Measurements from ENCODE around the gene RAB22A. TPM values are rescaled to one million over a fixed set of nuclear protein-coding genes. Genes with fewer than 3 reads are reported as not detected.

RAB22A gene
- total and polyA plus RNA-seq, 2 of the 4 experiments (the other 2 are of a cell fraction): 8.2 to 8.4 TPM

DNA sequence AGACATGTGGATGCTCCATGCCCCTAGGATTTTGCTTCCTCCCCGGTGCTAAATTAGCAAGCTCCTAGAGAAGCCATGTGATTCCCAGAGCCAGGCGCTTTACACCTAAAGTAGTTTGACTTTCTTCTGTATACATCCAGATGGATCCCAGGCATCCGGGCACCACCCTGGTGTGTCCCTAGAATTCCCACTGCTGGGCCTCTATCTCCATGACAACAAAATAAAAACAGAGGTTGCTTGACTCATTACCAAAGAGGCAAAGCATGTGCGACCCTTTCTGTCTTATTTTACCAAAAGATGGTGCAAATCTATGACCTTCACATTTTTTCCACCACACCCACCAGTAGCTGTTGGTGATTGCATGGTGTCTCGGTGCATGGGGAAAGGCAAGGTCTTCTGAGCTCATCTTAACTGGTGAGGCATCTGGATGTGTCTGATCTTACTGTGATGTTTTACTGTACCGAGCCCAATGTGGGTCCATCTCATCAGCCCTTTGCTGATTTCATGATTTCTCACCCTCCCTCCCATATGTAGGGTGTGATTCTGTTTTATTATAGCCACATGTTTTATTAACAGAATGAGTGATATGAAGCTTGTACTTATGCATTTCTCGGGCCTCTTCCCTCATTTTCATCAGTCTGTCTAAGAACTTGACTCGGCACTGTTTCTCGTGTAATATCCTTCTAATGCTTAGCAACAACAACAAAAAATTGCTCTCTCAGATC lies 52.1 kb downstream of the RAB22A start:
- H3K79me1 ChIP-seq (ENCODE audit: low read depth in 1 of 2, low read length in 2 of 2): peaks cover 3 to 8% of the 10 kb centered on the region in 2 experiments; a peak in 3 of 4 replicates
- H3K4me2 ChIP-seq (ENCODE audit: low read depth, low read length): no peak overlapping the region
- H3K27me3 ChIP-seq (ENCODE audit: control insufficient read depth, insufficient read depth, low read length): no peaks in the 10 kb centered on the region
- no peak overlapping the region for H2AK5ac ChIP-seq (ENCODE audit: low read depth, low read length)
- peak; percentile 51 for DNase-seq
- TF ChIP-seq BHLHE40 (IDR thresholded peaks at IDR 0.05; ENCODE audit: low read depth, low read length) (peak; percentile 81), CEBPB (IDR thresholded peaks at IDR 0.05; ENCODE audit: low read depth, low read length) (peak; percentile 61), NFE2L2 (IDR thresholded peaks at IDR 0.05; ENCODE audit: low read depth, low read length) (no peak), POLR2A (IDR thresholded peaks at IDR 0.05; ENCODE audit: low read depth, low read length) (no peak), RAD21 (IDR thresholded peaks at IDR 0.05; ENCODE audit: low read length) (no peak)
- H3K4me3 ChIP-seq (ENCODE audit: insufficient read depth, low read depth, low read length): no peak overlapping the region
- H3K9ac ChIP-seq (ENCODE audit: low read depth, low read length): no peak overlapping the region
- no peak overlapping the region for H3K18ac ChIP-seq (ENCODE audit: low read depth, low read length)
- dilution Hi-C loops (cut with HindIII; ENCODE audit: low sequenced_read_pairs, unreplicated experiment): no loop called here
- H3K9me3 ChIP-seq (ENCODE audit: control insufficient read depth, insufficient read depth, low read length): no peaks in the 10 kb centered on the region
- H3K23ac ChIP-seq (ENCODE audit: low read depth, low read length): no peak overlapping the region
- no peak overlapping the region for H2AK9ac ChIP-seq (replicated peaks; ENCODE audit: low read depth, low read length, poor library complexity)
- no peak overlapping the region for H4K8ac ChIP-seq (ENCODE audit: low read depth in 2 of 2, low read length in 2 of 2)
- no peak overlapping the region for H4K91ac ChIP-seq (ENCODE audit: insufficient read depth, low read depth, low read length)
- H3K27ac ChIP-seq (ENCODE audit: insufficient read depth, low read length): no peak overlapping the region
- H3K4me1 ChIP-seq (ENCODE audit: control insufficient read depth, insufficient read depth, low read length): peaks cover 2% of the 10 kb centered on the region; the same call in 1 of the 2 replicates
- ATAC-seq (ENCODE audit: low read depth): peak; percentile 21; the same call in 1 of the 2 replicates
- H4K20me1 ChIP-seq (ENCODE audit: insufficient read depth, low read length): no peaks in the 10 kb centered on the region
- no peak overlapping the region for H3K4ac ChIP-seq (ENCODE audit: low read depth, low read length)
- no peak overlapping the region for H2AFZ ChIP-seq (replicated peaks; ENCODE audit: low read length, poor library complexity)
- no TSS peak for BruUV-seq (replicated peaks)
- ChIA-PET CTCF (no interaction called here), POLR2A (ENCODE audit: unreplicated experiment) (no interaction called here)
- H3K9me1 ChIP-seq (ENCODE audit: insufficient read depth, low read length): no peaks in the 10 kb centered on the region
- in situ Hi-C loops (cut with MboI; ENCODE audit: low sequenced_read_pairs): no loop called here
- no peak overlapping the region for H2BK15ac ChIP-seq (ENCODE audit: low read depth, low read length)
- intact Hi-C loops (cut with micrococcal nuclease): no loop called here
- peaks cover 17% of the 10 kb centered on the region for H3K36me3 ChIP-seq (ENCODE audit: control insufficient read depth, insufficient read depth, low read length)
- no peak overlapping the region for H2BK120ac ChIP-seq (ENCODE audit: low read depth, low read length)
- no peak overlapping the region for H4K5ac ChIP-seq (ENCODE audit: low read depth, low read length)
- H2BK20ac ChIP-seq (ENCODE audit: low read depth, low read length): no peak overlapping the region
- no peak overlapping the region for H3K56ac ChIP-seq (ENCODE audit: extremely low read depth, insufficient read depth, low read length)
- 100% methylated on average over 2 of the region's 9 CpGs; no CpG with 5 or more reads in 1 of the 2 experiments for WGBS, 2 experiments (ENCODE audit: extremely low coverage in 2 of 2, insufficient read length in 1 of 2)
- no peak overlapping the region for H2BK5ac ChIP-seq (ENCODE audit: low read depth, low read length, poor library complexity, severe bottlenecking)
- H3K14ac ChIP-seq (replicated peaks; ENCODE audit: low read depth, low read length): no peak overlapping the region

Measured in IMR-90 (cell line).